Measurements from ENCODE around the gene TENM4. TPM values are rescaled to one million over a fixed set of nuclear protein-coding genes. Genes with fewer than 3 reads are reported as not detected.

Gene TENM4
- polyA plus RNA-seq, 2 of the 4 experiments (the other 2 are of a cell fraction): 0.06 to 0.31 TPM

- Histone ChIP-seq H3K27ac (no peak overlapping the region), H3K4me2 (no peak overlapping the region), H3K4me3 (no peak overlapping the region), H3K9me3 (no peaks in the 10 kb centered on the region), H3K4me1 (no peaks in the 10 kb centered on the region)
- ChIA-PET POLR2A (no interaction called here), CTCF (interaction anchor here (1.5 kb wide), 1 partner anchor 9 kb away, joined by 4 read pairs; no protein-coding TSS in a partner anchor)
- WGBS (ENCODE audit: missing lambda C conversion rate): 49% methylated on average over 6 of the region's 6 CpGs
- DNase-seq (ENCODE audit: low read depth in 1 of 2, low spot score in 1 of 2) (no peak), FAIRE-seq (no peak), ATAC-seq (no peak)
- TF ChIP-seq HES2 (IDR thresholded peaks at IDR 0.05): no peak
- TF ChIP-seq MAZ (IDR thresholded peaks at IDR 0.05; ENCODE audit: borderline replicate concordance, low read depth, low read length): no peak
- TF ChIP-seq ZNF302 (CRISPR knock-in tag; IDR thresholded peaks at IDR 0.05): no peak
- TF ChIP-seq HOXB5 (CRISPR knock-in tag; IDR thresholded peaks at IDR 0.05): no peak
- TF ChIP-seq ELK1 (IDR thresholded peaks at IDR 0.05; ENCODE audit: low read depth, low read length): no peak
- TF ChIP-seq GATA3 (IDR thresholded peaks at IDR 0.05; ENCODE audit: borderline replicate concordance): no peak
- TF ChIP-seq HDAC2 (IDR thresholded peaks at IDR 0.05): no peak
- TF ChIP-seq ZC3H11A (IDR thresholded peaks at IDR 0.05): no peak
- no peak for TF ChIP-seq MAFK (IDR thresholded peaks at IDR 0.05; ENCODE audit: partially characterized antibody)
- no peak for TF ChIP-seq MAX (IDR thresholded peaks at IDR 0.05)
- TF ChIP-seq ZFP36 (IDR thresholded peaks at IDR 0.05; ENCODE audit: borderline replicate concordance, partially characterized antibody): no peak
- TF ChIP-seq NPAS2 (CRISPR knock-in tag; IDR thresholded peaks at IDR 0.05; ENCODE audit: borderline replicate concordance): no peak
- TF ChIP-seq POLR2AphosphoS2 (conservative IDR thresholded peaks at IDR 0.05; ENCODE audit: low read length): no peak
- no peak for TF ChIP-seq TP53 (CRISPR knock-in tag; IDR thresholded peaks at IDR 0.05)
- no peak for TF ChIP-seq PHF8 (IDR thresholded peaks at IDR 0.05; ENCODE audit: borderline replicate concordance, low read depth)
- no peak for TF ChIP-seq CBX2 (IDR thresholded peaks at IDR 0.05; ENCODE audit: borderline replicate concordance, low read depth)
- no peak for TF ChIP-seq CBX8 (IDR thresholded peaks at IDR 0.05)
- TF ChIP-seq MYC (IDR thresholded peaks at IDR 0.05; ENCODE audit: borderline replicate concordance, low read length): no peak
Measured at GRCh38 chr11:78940500-78941225, 500.2 kb downstream of the TENM4 start.

DNA sequence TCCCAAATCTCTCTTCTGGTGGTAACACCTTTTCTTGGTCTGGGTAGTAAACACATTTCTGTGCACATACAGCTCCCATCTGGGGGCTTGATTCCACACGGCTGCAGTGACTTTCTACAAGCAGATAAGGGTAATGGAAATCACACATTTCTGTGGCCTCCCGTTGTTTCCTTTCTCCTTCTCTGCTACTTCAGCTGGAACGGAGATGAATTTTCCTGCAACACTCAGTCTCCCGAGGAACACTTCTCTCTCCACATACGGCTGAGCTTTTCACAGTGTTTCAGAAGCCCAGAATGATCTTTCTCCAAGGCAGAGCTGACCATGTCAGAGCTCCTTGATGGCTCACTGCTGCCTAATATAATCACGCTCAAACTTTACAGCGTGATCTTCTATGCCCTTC lies 501.9 kb downstream of the TENM4 start:
- ATAC-seq (no peak), DNase-seq (ENCODE audit: low read depth in 1 of 2, low spot score in 1 of 2) (no peak), FAIRE-seq (no peak)
- ChIA-PET CTCF (interaction anchor here (1.4 kb wide), 1 partner anchor 9 kb away, joined by 3 read pairs; no protein-coding TSS in a partner anchor), POLR2A (no interaction called here)
- Histone ChIP-seq H3K9me3 (no peaks in the 10 kb centered on the region), H3K4me2 (no peak overlapping the region), H3K4me3 (no peak overlapping the region), H3K27ac (no peak overlapping the region), H3K4me1 (no peaks in the 10 kb centered on the region)
- 67% methylated on average over 7 of the region's 7 CpGs for WGBS (ENCODE audit: missing lambda C conversion rate)
- TF ChIP-seq RCOR1 (IDR thresholded peaks at IDR 0.05; ENCODE audit: low read depth, low read length) (no peak), RAD21 (conservative IDR thresholded peaks at IDR 0.05 in 1 of 2, IDR thresholded peaks at IDR 0.05 in 1 of 2) (no peak), PHF8 (IDR thresholded peaks at IDR 0.05; ENCODE audit: borderline replicate concordance, low read depth) (no peak), HEYL (CRISPR knock-in tag; IDR thresholded peaks at IDR 0.05) (no peak), SMC3 (IDR thresholded peaks at IDR 0.05) (no peak), ZFP36 (IDR thresholded peaks at IDR 0.05; ENCODE audit: borderline replicate concordance, partially characterized antibody) (no peak), MAX (IDR thresholded peaks at IDR 0.05) (no peak), HOXB5 (CRISPR knock-in tag; IDR thresholded peaks at IDR 0.05) (no peak), USF2 (IDR thresholded peaks at IDR 0.05) (no peak), SREBF2 (IDR thresholded peaks at IDR 0.05) (no peak), E2F6 (IDR thresholded peaks at IDR 0.05; ENCODE audit: borderline replicate concordance, low read depth) (no peak), TFCP2L1 (CRISPR knock-in tag; IDR thresholded peaks at IDR 0.05) (no peak)
